Nephron progenitor cell (in vitro differentiated cells): ENCODE data around the gene OR52A1.
"Not testable (repeated sequence)": the region's sequence is repeated elsewhere in the genome, so short reads cannot be mapped to it uniquely, and the experiment has no call there.

Experiments
- DNase-seq: peaks from one replicate; pipeline ENCODE4 v3.0.0; 2021
- H3K27ac Mint-ChIP-seq: 2 replicates; pipeline ENCODE4 v1.8.0; 2021; ENCODE audit warnings: mild to moderate bottlenecking, moderate library complexity, mixed read lengths
- H3K27me3 Mint-ChIP-seq: 2 replicates; pipeline ENCODE4 v1.8.0; 2021; ENCODE audit warnings: mild to moderate bottlenecking, low read depth, mixed read lengths; ENCODE audit not compliant: poor library complexity
- H3K36me3 Mint-ChIP-seq: 2 replicates; pipeline ENCODE4 v1.8.0; 2021; ENCODE audit warnings: low read depth, mixed read lengths
- H3K4me1 Mint-ChIP-seq: 2 replicates; pipeline ENCODE4 v1.8.0; 2021; ENCODE audit warnings: mixed read lengths
- H3K4me3 Mint-ChIP-seq: 2 replicates; pipeline ENCODE4 v1.8.0; 2021; ENCODE audit warnings: mild to moderate bottlenecking, moderate library complexity, mixed read lengths
- H3K9me3 Mint-ChIP-seq: 2 replicates; pipeline ENCODE4 v1.8.0; 2021; ENCODE audit warnings: mild to moderate bottlenecking, moderate library complexity, mixed read lengths
- TF ChIP-seq, protein P1 (sequence below): fragments of 200-600 bp; sonication (generic); IDR thresholded peaks from 2 replicates; pipeline ENCODE4 v1.5.0; 2021; ENCODE audit warnings: antibody characterized with exemption

The OR52A1 gene

DNA sequence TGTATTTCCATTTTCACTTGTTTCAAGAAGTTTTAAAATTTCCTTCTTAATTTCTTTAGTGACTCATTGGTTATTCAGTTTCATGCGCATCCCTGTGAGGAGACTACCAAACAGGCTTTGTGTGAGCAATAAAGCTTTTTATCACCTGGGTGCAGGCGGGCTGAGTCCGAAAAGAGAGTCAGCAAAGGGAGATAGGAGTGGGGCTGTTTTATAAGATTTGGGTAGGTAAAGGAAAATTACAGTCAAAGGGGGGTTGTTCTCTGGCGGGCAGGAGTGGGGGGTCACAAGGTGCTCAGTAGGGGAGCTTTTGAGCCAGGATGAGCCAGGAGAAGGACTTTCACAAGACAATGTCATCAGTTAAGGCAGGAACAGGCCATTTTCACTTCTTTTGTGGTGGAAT lies 5.7 kb upstream of the OR52A1 start:
- not testable (repeated sequence) for H3K36me3 Mint-ChIP-seq, DNase-seq, H3K9me3 Mint-ChIP-seq, H3K4me1 Mint-ChIP-seq, H3K27me3 Mint-ChIP-seq, H3K27ac Mint-ChIP-seq, H3K4me3 Mint-ChIP-seq

- peaks cover 4% of the 10 kb centered on the region for H3K4me1 Mint-ChIP-seq
- H3K4me3 Mint-ChIP-seq: no peak overlapping the region
- peaks cover 2% of the 10 kb centered on the region for H3K27me3 Mint-ChIP-seq
- H3K9me3 Mint-ChIP-seq: peaks cover 4% of the 10 kb centered on the region
- H3K36me3 Mint-ChIP-seq: no peaks in the 10 kb centered on the region
- TF ChIP-seq, protein P1, sequence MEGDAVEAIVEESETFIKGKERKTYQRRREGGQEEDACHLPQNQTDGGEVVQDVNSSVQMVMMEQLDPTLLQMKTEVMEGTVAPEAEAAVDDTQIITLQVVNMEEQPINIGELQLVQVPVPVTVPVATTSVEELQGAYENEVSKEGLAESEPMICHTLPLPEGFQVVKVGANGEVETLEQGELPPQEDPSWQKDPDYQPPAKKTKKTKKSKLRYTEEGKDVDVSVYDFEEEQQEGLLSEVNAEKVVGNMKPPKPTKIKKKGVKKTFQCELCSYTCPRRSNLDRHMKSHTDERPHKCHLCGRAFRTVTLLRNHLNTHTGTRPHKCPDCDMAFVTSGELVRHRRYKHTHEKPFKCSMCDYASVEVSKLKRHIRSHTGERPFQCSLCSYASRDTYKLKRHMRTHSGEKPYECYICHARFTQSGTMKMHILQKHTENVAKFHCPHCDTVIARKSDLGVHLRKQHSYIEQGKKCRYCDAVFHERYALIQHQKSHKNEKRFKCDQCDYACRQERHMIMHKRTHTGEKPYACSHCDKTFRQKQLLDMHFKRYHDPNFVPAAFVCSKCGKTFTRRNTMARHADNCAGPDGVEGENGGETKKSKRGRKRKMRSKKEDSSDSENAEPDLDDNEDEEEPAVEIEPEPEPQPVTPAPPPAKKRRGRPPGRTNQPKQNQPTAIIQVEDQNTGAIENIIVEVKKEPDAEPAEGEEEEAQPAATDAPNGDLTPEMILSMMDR: no peak
- no peak for DNase-seq
- no peak overlapping the region for H3K27ac Mint-ChIP-seq
Measured at GRCh38 chr11:5159806-5160205, 5.2 kb upstream of the OR52A1 start.

DNA sequence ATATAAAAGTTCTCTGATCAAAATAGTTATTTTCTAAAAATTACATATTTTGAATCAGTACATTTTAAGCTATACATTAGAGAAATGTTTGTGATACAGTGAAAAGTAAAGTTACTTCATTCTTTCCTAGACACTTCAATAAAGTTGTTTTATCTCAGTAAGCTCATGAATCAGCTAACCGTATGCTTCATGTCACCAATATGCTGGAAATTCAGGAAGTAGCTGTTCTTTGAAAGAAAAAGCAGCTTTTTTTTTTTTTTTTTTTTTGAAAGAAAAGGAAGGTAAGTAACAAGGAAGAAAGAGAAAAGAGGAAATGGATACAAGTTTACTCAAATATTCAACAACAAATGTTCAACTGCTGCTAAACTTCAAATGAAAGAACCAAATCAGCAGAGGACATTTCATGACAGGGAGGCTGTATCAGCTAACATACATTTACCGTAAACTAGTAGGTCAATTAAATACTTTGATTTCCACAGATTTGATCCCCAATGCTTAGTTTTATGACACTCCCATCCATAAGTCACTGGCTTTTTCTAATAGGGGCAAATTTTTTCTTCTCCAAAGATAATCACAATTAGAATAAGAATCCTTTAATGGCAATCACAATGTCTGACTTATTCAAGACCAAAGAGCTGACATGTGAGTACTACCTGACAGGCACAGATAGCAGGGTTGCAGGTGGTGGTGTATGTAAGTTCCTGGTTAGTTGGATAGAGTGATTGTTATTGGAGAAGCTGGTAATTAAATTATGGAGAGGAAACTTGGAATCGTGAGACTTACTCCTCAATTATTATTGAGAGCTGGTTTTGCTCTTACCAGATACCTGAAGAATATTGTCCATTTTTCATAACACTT lies 754 bp downstream of the OR52A1 start:
- no peak overlapping the region for H3K27ac Mint-ChIP-seq
- TF ChIP-seq, protein P1: no peak
- no peak for DNase-seq
- H3K9me3 Mint-ChIP-seq: no peaks in the 10 kb centered on the region
- no peaks in the 10 kb centered on the region for H3K4me1 Mint-ChIP-seq
- no peaks in the 10 kb centered on the region for H3K36me3 Mint-ChIP-seq
- H3K27me3 Mint-ChIP-seq: no peaks in the 10 kb centered on the region
- no peak overlapping the region for H3K4me3 Mint-ChIP-seq

GRCh38 chr11:5151713-5152153 lies 2.8 kb downstream of the OR52A1 start:
- Mint-ChIP-seq H3K4me1 (no peaks in the 10 kb centered on the region), H3K36me3 (no peaks in the 10 kb centered on the region), H3K27ac (no peak overlapping the region), H3K9me3 (no peaks in the 10 kb centered on the region), H3K4me3 (no peak overlapping the region), H3K27me3 (no peaks in the 10 kb centered on the region)
- no peak for DNase-seq
- TF ChIP-seq, protein P1: no peak

DNA sequence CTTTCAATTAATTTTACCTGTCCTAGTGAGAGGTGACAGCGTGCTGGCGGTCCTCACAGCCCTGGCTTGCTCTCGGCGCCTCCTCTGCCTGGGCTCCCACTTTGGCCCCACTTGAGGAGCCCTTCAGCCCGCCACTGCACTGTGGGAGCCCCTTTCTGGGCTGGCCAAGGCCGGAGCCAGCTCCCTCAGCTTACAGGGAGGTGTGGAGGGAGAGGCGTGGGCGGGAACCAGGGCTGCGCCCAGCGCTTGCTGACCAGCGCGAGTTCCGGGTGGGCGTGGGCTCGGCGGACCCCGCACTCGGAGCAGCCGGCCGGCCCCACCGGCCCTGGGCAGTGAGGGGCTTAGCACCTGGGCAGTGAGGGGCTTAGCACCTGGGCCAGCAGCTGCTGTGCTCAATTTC lies 10.4 kb downstream of the OR52A1 start:
- H3K4me3 Mint-ChIP-seq, H3K4me1 Mint-ChIP-seq, H3K36me3 Mint-ChIP-seq: not testable (repeated sequence)

DNA sequence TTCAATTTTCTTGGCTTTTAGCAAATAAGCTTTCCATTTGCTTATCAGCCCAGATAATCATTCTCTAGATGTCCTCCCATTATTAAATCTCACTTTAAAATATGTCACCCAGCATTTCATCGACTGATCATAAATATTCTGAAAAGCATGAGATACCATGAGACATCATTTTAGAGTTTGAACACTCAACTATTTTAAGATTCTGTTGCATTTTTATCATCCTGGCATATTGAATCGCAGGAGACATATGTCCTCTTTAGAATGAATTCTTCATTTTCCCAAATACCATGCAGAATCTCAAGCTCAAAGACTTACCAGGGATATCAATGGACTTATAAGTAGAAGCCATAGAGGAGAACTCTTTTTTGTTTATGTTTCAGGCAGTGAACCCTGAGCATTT lies 16.6 kb downstream of the OR52A1 start, which contains the start of gene OR52A5:
TSS of gene OR52A5 (minus strand) at position 361 of the 400 bp plus-strand sequence. CDS start 5,714 bp downstream, outside the sequence.
- no peaks in the 10 kb centered on the region for H3K4me1 Mint-ChIP-seq
- H3K4me3 Mint-ChIP-seq: no peak within 1 kb of the TSS
- DNase-seq: no peak
- no peak within 1 kb of the TSS for H3K27ac Mint-ChIP-seq
- TF ChIP-seq, protein P1: no peak
- no peaks in the 10 kb centered on the region for H3K9me3 Mint-ChIP-seq
- H3K36me3 Mint-ChIP-seq: no peaks in the 10 kb centered on the region
- no peaks in the 10 kb centered on the region for H3K27me3 Mint-ChIP-seq

More for the DNA sequence above, 10.4 kb downstream of the OR52A1 start:
- H3K27ac Mint-ChIP-seq, H3K27me3 Mint-ChIP-seq, DNase-seq, H3K9me3 Mint-ChIP-seq: not testable (repeated sequence)

GRCh38 chr11:5137014-5137413 lies 17.5 kb downstream of the OR52A1 start:
- Mint-ChIP-seq H3K27ac (no peak overlapping the region), H3K4me1 (no peaks in the 10 kb centered on the region), H3K4me3 (no peak overlapping the region), H3K9me3 (no peaks in the 10 kb centered on the region), H3K27me3 (no peaks in the 10 kb centered on the region), H3K36me3 (no peaks in the 10 kb centered on the region)
- TF ChIP-seq, protein P1: no peak
- no peak for DNase-seq
